Forelimb muscle (tissue), 1 donor: ENCODE measurements around the gene ST6GALNAC2. TPM values are rescaled to one million over a fixed set of nuclear protein-coding genes. Genes with fewer than 3 reads are reported as not detected.
"Not testable (repeated sequence)": the region's sequence is repeated elsewhere in the genome, so short reads cannot be mapped to it uniquely, and the experiment has no call there.

Experiments
- DNase-seq: peaks from one replicate; pipeline ENCODE4 v3.0.0-alpha.2; 2013; ENCODE audit warnings: low read depth
- polyA plus RNA-seq: library from polyadenylated mRNA; unstranded; fragments of 120-200 nt; gene quantifications from one replicate; pipeline ENCODE4 v1.2.1, GENCODE V29; 2013; ENCODE audit not compliant: insufficient read length

ST6GALNAC2 gene
- 3.3 TPM for polyA plus RNA-seq

GRCh38 chr17:76585649-76586593 is at the start of gene ST6GALNAC2:
TSS of gene ST6GALNAC2 (minus strand) at chr17:76585860. CDS start at chr17:76585808, 52 bp downstream.
- no peak for DNase-seq

- no peak for DNase-seq
Observed at GRCh38 chr17:76635039-76635438, 49.4 kb upstream of the ST6GALNAC2 start.

- DNase-seq: no peak
Observed at GRCh38 chr17:76633628-76634328, 48.1 kb upstream of the ST6GALNAC2 start.

- no peak for DNase-seq
Observed at GRCh38 chr17:76631821-76632565, 46.3 kb upstream of the ST6GALNAC2 start.

GRCh38 chr17:76630151-76630550 is 44.5 kb upstream of the ST6GALNAC2 start:
- DNase-seq: no peak

GRCh38 chr17:76627510-76627909 is 41.9 kb upstream of the ST6GALNAC2 start:
- DNase-seq: no peak

GRCh38 chr17:76626442-76626841 is 40.8 kb upstream of the ST6GALNAC2 start:
- no peak for DNase-seq

GRCh38 chr17:76625496-76625895 is 39.8 kb upstream of the ST6GALNAC2 start:
- DNase-seq: no peak

- DNase-seq: no peak
Observed at GRCh38 chr17:76623271-76624146, 37.8 kb upstream of the ST6GALNAC2 start.

- no peak for DNase-seq
Observed at GRCh38 chr17:76617838-76618237, 32.2 kb upstream of the ST6GALNAC2 start.

- DNase-seq: no peak
Observed at GRCh38 chr17:76614912-76615617, 29.4 kb upstream of the ST6GALNAC2 start.

GRCh38 chr17:76614064-76614759 is 28.6 kb upstream of the ST6GALNAC2 start:
- DNase-seq: not testable (repeated sequence)

GRCh38 chr17:76612977-76613851 is 27.6 kb upstream of the ST6GALNAC2 start:
- no peak for DNase-seq

- DNase-seq: no peak
Observed at GRCh38 chr17:76612465-76612864, 26.8 kb upstream of the ST6GALNAC2 start.

- no peak for DNase-seq
Observed at GRCh38 chr17:76611758-76612157, 26.1 kb upstream of the ST6GALNAC2 start.

GRCh38 chr17:76611080-76611749 is 25.6 kb upstream of the ST6GALNAC2 start:
- not testable (repeated sequence) for DNase-seq

GRCh38 chr17:76606685-76607084 is 21.0 kb upstream of the ST6GALNAC2 start:
- DNase-seq: not testable (repeated sequence)

- no peak for DNase-seq
Observed at GRCh38 chr17:76601065-76601464, 15.4 kb upstream of the ST6GALNAC2 start.
